Smooth muscle cell (in vitro differentiated cells): Measurements from ENCODE around the gene NEB. TPM values are rescaled to one million over a fixed set of nuclear protein-coding genes. Genes with fewer than 3 reads are reported as not detected.

Experiments
- DNase-seq: peaks from one replicate; lab custom pipeline; 2025; ENCODE audit not compliant: unreplicated experiment; lab: John Stamatoyannopoulos, UW
- H2AFZ ChIP-seq: fragments of 200-600 bp; sonication (generic); 2 replicates; pipeline ENCODE4 v1.6.0; 2016; ENCODE audit warnings: antibody characterized with exemption, low read depth, mild to moderate bottlenecking
- H3F3A ChIP-seq: fragments of 200-600 bp; sonication (generic); 2 replicates; pipeline ENCODE4 v1.6.0; 2017; ENCODE audit warnings: antibody characterized with exemption, low read depth
- H3K27ac ChIP-seq: fragments of 200-600 bp; sonication (generic); 2 replicates; pipeline ENCODE4 v1.5.1; 2016; ENCODE audit warnings: low read depth, mild to moderate bottlenecking
- H3K27me3 ChIP-seq: fragments of 200-600 bp; sonication (generic); 2 replicates; pipeline ENCODE4 v1.6.1; 2016; ENCODE audit warnings: low read depth, mild to moderate bottlenecking
- H3K36me3 ChIP-seq: fragments of 200-600 bp; sonication (generic); 2 replicates; pipeline ENCODE4 v1.5.1; 2016; ENCODE audit warnings: low read depth
- H3K4me1 ChIP-seq: fragments of 200-600 bp; sonication (generic); 2 replicates; pipeline ENCODE4 v1.5.1; 2016; ENCODE audit warnings: low read depth
- H3K4me2 ChIP-seq: fragments of 200-600 bp; sonication (generic); 2 replicates; pipeline ENCODE4 v1.6.0; 2016; ENCODE audit warnings: mild to moderate bottlenecking
- H3K4me3 ChIP-seq: fragments of 200-600 bp; sonication (generic); 2 replicates; pipeline ENCODE4 v1.5.1; 2016; ENCODE audit warnings: mild to moderate bottlenecking
- H3K79me2 ChIP-seq: fragments of 200-600 bp; sonication (generic); 2 replicates; pipeline ENCODE4 v1.6.0; 2016; ENCODE audit warnings: low read depth, mild to moderate bottlenecking
- H3K9ac ChIP-seq: fragments of 200-600 bp; sonication (generic); 2 replicates; pipeline ENCODE4 v1.6.0; 2016; ENCODE audit warnings: low read depth
- H3K9me3 ChIP-seq: fragments of 200-600 bp; sonication (generic); replicated peaks from 2 replicates; pipeline ENCODE4 v1.5.1; 2016; ENCODE audit warnings: low read depth
- H4K20me1 ChIP-seq: fragments of 200-600 bp; sonication (generic); 2 replicates; pipeline ENCODE4 v1.6.0; 2016; ENCODE audit warnings: low read depth
- WGBS: methylation state at CpG from one replicate; pipeline ENCODE4 v1.1.7; 2016; ENCODE audit warnings: low lambda C conversion rate; 5-methylcytosine and 5-hydroxymethylcytosine counted together
- polyA plus RNA-seq: library from polyadenylated mRNA; unstranded; fragments of >200 nt; fragmentation: Nextera tagmentation; extraction: Ambion mirVana; gene quantifications from 2 replicates; pipeline ENCODE4 v1.2.1, GENCODE V29; 2016
- total RNA-seq: library from RNA; depleted of rRNA; stranded (reverse); fragments of >200 nt; gene quantifications from 2 replicates; pipeline ENCODE4 v1.2.3, GENCODE V29; 2014
- TF ChIP-seq, protein P1 (sequence below): fragments of 200-600 bp; sonication (generic); IDR thresholded peaks from 2 replicates; pipeline ENCODE4 v1.5.1; 2017; ENCODE audit warnings: borderline replicate concordance, mild to moderate bottlenecking, antibody characterized with exemption; ENCODE audit not compliant: insufficient read depth, poor library complexity, severe bottlenecking

Gene NEB
- total and polyA plus RNA-seq, 2 experiments from 2014 or later, result 0.18 to 1.3 TPM

DNA sequence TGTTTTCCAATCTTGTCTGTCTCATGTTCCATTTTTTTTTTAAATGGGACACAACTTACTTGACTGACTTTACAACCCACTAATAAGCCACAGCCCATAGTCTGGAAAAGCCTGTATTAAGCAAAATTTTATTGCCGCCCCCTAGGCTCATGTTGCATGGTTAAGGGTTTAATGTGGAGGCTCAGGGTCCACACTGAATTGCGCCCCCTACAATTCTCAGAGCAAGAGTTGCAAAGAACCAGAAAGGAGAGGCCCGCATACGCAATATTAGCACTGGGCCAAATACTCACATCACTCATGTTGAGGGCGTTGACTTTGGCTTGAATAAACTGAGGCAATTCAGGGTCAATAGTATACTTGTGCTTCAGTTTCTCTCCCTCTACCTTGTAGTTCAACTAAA is 65.5 kb downstream of the NEB start:
- DNase-seq, result no peak
- TF ChIP-seq, protein P1, sequence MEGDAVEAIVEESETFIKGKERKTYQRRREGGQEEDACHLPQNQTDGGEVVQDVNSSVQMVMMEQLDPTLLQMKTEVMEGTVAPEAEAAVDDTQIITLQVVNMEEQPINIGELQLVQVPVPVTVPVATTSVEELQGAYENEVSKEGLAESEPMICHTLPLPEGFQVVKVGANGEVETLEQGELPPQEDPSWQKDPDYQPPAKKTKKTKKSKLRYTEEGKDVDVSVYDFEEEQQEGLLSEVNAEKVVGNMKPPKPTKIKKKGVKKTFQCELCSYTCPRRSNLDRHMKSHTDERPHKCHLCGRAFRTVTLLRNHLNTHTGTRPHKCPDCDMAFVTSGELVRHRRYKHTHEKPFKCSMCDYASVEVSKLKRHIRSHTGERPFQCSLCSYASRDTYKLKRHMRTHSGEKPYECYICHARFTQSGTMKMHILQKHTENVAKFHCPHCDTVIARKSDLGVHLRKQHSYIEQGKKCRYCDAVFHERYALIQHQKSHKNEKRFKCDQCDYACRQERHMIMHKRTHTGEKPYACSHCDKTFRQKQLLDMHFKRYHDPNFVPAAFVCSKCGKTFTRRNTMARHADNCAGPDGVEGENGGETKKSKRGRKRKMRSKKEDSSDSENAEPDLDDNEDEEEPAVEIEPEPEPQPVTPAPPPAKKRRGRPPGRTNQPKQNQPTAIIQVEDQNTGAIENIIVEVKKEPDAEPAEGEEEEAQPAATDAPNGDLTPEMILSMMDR, result no peak
- WGBS, result 98% methylated on average over 5 of the region's 5 CpGs
- Histone ChIP-seq H3K36me3 (no peaks in the 10 kb centered on the region), H3F3A (no peaks in the 10 kb centered on the region), H3K9me3 (no peaks in the 10 kb centered on the region), H3K27ac (no peak overlapping the region), H2AFZ (no peak overlapping the region), H3K4me1 (peaks cover 8% of the 10 kb centered on the region), H3K4me2 (no peak overlapping the region), H3K27me3 (no peaks in the 10 kb centered on the region), H3K79me2 (no peaks in the 10 kb centered on the region), H3K9ac (no peak overlapping the region), H4K20me1 (no peaks in the 10 kb centered on the region), H3K4me3 (no peak overlapping the region)

DNA sequence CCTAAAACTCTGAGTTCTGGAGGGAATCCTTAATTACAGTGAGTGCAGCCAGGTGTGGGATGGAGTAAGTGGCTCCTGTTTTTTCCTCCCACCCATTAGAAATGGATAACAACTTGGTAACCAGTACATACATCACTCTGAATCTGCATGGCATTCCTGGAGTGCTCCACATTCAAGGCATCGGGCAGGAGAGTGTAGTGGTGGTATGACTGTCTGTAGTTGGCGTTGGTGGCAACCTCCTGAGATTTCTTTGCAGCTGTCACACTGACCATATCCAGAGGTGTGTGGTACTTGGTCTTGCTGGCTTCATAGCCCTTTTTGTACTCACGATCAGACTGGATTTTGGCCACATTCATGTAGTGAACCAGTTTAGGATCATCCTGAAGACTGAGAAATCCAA is 68.3 kb downstream of the NEB start:
- Histone ChIP-seq H3K27me3 (no peaks in the 10 kb centered on the region), H3K4me3 (no peak overlapping the region), H4K20me1 (no peaks in the 10 kb centered on the region), H3K36me3 (no peaks in the 10 kb centered on the region), H3F3A (no peaks in the 10 kb centered on the region), H3K4me2 (no peak overlapping the region), H3K27ac (no peak overlapping the region), H3K9me3 (no peaks in the 10 kb centered on the region), H3K9ac (no peak overlapping the region), H3K79me2 (no peaks in the 10 kb centered on the region), H2AFZ (no peak overlapping the region), H3K4me1 (peaks cover 8% of the 10 kb centered on the region)
- TF ChIP-seq, protein P1, result no peak
- 92% methylated on average over 3 of the region's 3 CpGs for WGBS
- DNase-seq, result no peak

DNA sequence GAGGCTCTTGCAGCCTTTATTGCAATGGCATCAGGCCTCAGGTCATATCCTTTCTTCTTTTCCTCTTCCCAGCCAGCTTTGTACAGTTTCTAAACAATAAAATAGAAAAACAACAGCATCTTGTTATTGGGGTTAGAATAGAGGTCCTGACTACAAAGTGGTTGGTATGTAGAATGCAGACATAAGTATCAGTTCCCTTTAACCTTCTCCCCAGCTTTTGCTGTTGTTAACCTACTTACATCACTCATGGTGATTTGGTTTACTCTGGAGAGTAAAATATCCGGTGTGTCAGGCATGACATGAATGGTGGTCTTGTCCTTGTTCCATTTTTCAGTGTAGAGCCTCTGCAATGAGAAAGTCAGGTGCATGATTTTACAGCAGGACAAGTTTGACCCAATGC is 69.8 kb downstream of the NEB start:
- 93% methylated on average over 1 of the region's 1 CpG for WGBS
- H3F3A ChIP-seq, result no peaks in the 10 kb centered on the region
- H4K20me1 ChIP-seq, result no peaks in the 10 kb centered on the region
- DNase-seq, result no peak
- no peaks in the 10 kb centered on the region for H3K9me3 ChIP-seq
- H3K4me3 ChIP-seq, result no peak overlapping the region
- no peaks in the 10 kb centered on the region for H3K27me3 ChIP-seq
- H3K4me1 ChIP-seq, result peaks cover 6% of the 10 kb centered on the region
- TF ChIP-seq, protein P1, result no peak
- no peak overlapping the region for H3K9ac ChIP-seq
- no peak overlapping the region for H3K27ac ChIP-seq
- H3K36me3 ChIP-seq, result no peaks in the 10 kb centered on the region
- H2AFZ ChIP-seq, result no peak overlapping the region
- no peaks in the 10 kb centered on the region for H3K79me2 ChIP-seq
- H3K4me2 ChIP-seq, result no peak overlapping the region

DNA sequence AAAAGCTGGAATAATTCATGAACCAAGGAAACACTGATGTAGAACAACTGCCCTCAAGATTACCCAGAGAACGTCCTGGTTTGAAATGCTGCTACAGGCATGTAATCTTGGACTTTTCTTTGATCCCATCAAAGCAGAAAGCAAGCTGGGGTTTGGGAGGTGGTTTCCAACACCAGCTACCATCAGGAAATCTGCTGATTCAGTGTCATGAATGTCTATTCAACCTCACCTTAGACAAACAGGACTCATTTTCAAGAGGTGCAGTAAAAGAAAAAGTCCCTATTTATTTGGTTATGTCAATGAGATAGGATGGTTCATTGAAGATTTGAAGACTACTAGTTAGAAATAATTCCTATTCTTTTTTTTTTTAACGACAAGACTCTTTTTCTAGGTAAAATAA is 72.7 kb downstream of the NEB start:
- no peak overlapping the region for H3K9ac ChIP-seq
- H3K79me2 ChIP-seq, result no peaks in the 10 kb centered on the region
- H3K4me3 ChIP-seq, result no peak overlapping the region
- no peak overlapping the region for H2AFZ ChIP-seq
- no peaks in the 10 kb centered on the region for H3K36me3 ChIP-seq
- DNase-seq, result no peak
- no peaks in the 10 kb centered on the region for H3K9me3 ChIP-seq
- H3F3A ChIP-seq, result no peaks in the 10 kb centered on the region
- H3K4me1 ChIP-seq, result no peaks in the 10 kb centered on the region
- no peak overlapping the region for H3K27ac ChIP-seq
- H3K27me3 ChIP-seq, result no peaks in the 10 kb centered on the region
- TF ChIP-seq, protein P1, result no peak
- no peak overlapping the region for H3K4me2 ChIP-seq
- WGBS, result 95% methylated on average over 2 of the region's 2 CpGs
- H4K20me1 ChIP-seq, result no peaks in the 10 kb centered on the region
